Upper lobe of left lung (tissue), 6 donors: ENCODE results near the gene ST3GAL3. TPM values are rescaled to one million over a fixed set of nuclear protein-coding genes. Genes with fewer than 3 reads are reported as not detected.

Source experiments
- ATAC-seq, 2 donors: fragments of 200-7000 bp; cut with Tn5 transposase; one replicate each; pipeline ENCODE4 v1.9.1; 2022; ENCODE audit warnings: mild to moderate bottlenecking in 2 of 2, moderate library complexity in 2 of 2; ENCODE audit not compliant: low FRiP score in 2 of 2
- DNase-seq, 2 donors: peaks; one replicate each; pipeline ENCODE4 v3.0.0-alpha.2; 2019 to 2020
- H3K27ac ChIP-seq, 4 donors: fragments of 200-600 bp; sonication (generic); one replicate each; pipeline ENCODE4 v1.5.1; 2016 to 2019
- H3K27me3 ChIP-seq, 4 donors: fragments of 200-600 bp; sonication (generic); one replicate each; pipeline ENCODE4 v1.5.1; 2017 to 2019
- H3K36me3 ChIP-seq, 4 donors: fragments of 200-600 bp; sonication (generic); one replicate each; pipeline ENCODE4 v1.5.1; 2016 to 2019
- H3K4me1 ChIP-seq, 4 donors: fragments of 200-600 bp; sonication (generic); one replicate each; pipeline ENCODE4 v1.5.1; 2018 to 2019
- H3K4me3 ChIP-seq, 4 donors: fragments of 200-600 bp; sonication (generic); one replicate each; pipeline ENCODE4 v1.5.1; 2017 to 2019; ENCODE audit warnings: mild to moderate bottlenecking in 2 of 4, moderate library complexity in 1 of 4
- H3K9me3 ChIP-seq, 4 donors: fragments of 200-600 bp; sonication (generic); one replicate each; pipeline ENCODE4 v1.5.1; 2018 to 2019
- CTCF ChIP-seq, 6 experiments: fragments of 450-650 bp in 4 of 6; fragments of 200-600 bp in 2 of 6; sonication (generic) in 2 of 6; IDR thresholded peaks; one replicate each; pipeline ENCODE4 v1.5.1; 2016 to 2019; ENCODE audit warnings: antibody characterized with exemption in 6 of 6
- EP300 ChIP-seq, 4 donors: sonication (generic); formaldehyde crosslinking; IDR thresholded peaks; one replicate each; pipeline ENCODE4 v1.5.1; 2017; ENCODE audit warnings: antibody characterized with exemption in 4 of 4, control low read depth in 2 of 4
- POLR2A ChIP-seq, 4 donors: fragments of 450-650 bp; IDR thresholded peaks; one replicate each; pipeline ENCODE4 v1.5.1; 2016 to 2017; ENCODE audit warnings: antibody characterized with exemption in 4 of 4, mild to moderate bottlenecking in 2 of 4
- POLR2AphosphoS5 ChIP-seq, 2 donors: sonication (generic); formaldehyde crosslinking; IDR thresholded peaks; one replicate each; pipeline ENCODE4 v1.5.1; 2017; ENCODE audit warnings: antibody characterized with exemption in 2 of 2
- WGBS, 2 donors: methylation state at CpG; one replicate each; pipeline ENCODE4 v1.1.5; 2017 to 2018; 5-methylcytosine and 5-hydroxymethylcytosine counted together
- total RNA-seq, 6 donors: library from RNA; depleted of rRNA in 4 of 6; stranded (reverse); fragments of >200 nt in 4 of 6; gene quantifications; one replicate each; pipeline versions ENCODE4 v1.1.0 to v1.2.1, GENCODE V29; 2016 to 2021
- donor health status: DM: no; HTN: no; CAD: no; lungs with moderate emphysema.
- donor health status: DM: no; HTN: yes; CAD: no; lungs with severe emphysema.

Gene ST3GAL3
- total RNA-seq, 6 donors from 2014 or later, result 14.4 to 46.1 (median 19.2) TPM

GRCh38 chr1:43968348-43968948, 261.1 kb downstream of the ST3GAL3 start:
- peaks cover 8 to 23% (median 10%) of the 10 kb centered on the region in 4 donors for H3K4me1 ChIP-seq
- no peaks in the 10 kb centered on the region for H3K9me3 ChIP-seq
- TF ChIP-seq POLR2AphosphoS5 (IDR thresholded peaks at IDR 0.05) (no peak), EP300 (IDR thresholded peaks at IDR 0.05) (no peak), POLR2A (IDR thresholded peaks at IDR 0.05) (no peak), CTCF (IDR thresholded peaks at IDR 0.05) (no peak)
- H3K27me3 ChIP-seq, result no peaks in the 10 kb centered on the region
- no peak overlapping the region for H3K27ac ChIP-seq
- DNase-seq (no peak), ATAC-seq (no peak)
- 81 to 86% methylated on average over 6 of the region's 6 CpGs for WGBS, 2 donors
- no peak overlapping the region for H3K4me3 ChIP-seq
- peaks cover 0 to 37% (median 18%) of the 10 kb centered on the region in 4 donors for H3K36me3 ChIP-seq

GRCh38 chr1:43969416-43969745, 262.0 kb downstream of the ST3GAL3 start:
- no peaks in the 10 kb centered on the region for H3K27me3 ChIP-seq
- WGBS, 2 donors, result 56 to 62% methylated on average over 7 of the region's 7 CpGs
- TF ChIP-seq CTCF (IDR thresholded peaks at IDR 0.05) (no peak), POLR2AphosphoS5 (IDR thresholded peaks at IDR 0.05) (no peak), EP300 (IDR thresholded peaks at IDR 0.05) (no peak), POLR2A (IDR thresholded peaks at IDR 0.05) (no peak)
- DNase-seq (no peak), ATAC-seq (no peak)
- peaks cover 14 to 29% (median 16%) of the 10 kb centered on the region in 4 donors for H3K4me1 ChIP-seq
- no peaks in the 10 kb centered on the region for H3K9me3 ChIP-seq
- H3K4me3 ChIP-seq, result peak overlapping the region in 3 of 4 donors; percentile 71 to 93 (median 88)
- H3K27ac ChIP-seq, result no peak overlapping the region
- peaks cover 0 to 30% (median 15%) of the 10 kb centered on the region in 4 donors for H3K36me3 ChIP-seq

GRCh38 chr1:43969746-43970466, 262.6 kb downstream of the ST3GAL3 start, which contains the start of gene DPH2:
TSS of gene DPH2 (plus strand) at chr1:43970010. CDS start at chr1:43970176, 166 bp downstream.
- peak within 1 kb of the TSS; percentile 71 to 93 (median 90) for H3K4me3 ChIP-seq
- DNase-seq (peak; percentile 93 to 98), ATAC-seq (peak; percentile 95)
- peaks cover 0 to 29% (median 15%) of the 10 kb centered on the region in 4 donors for H3K36me3 ChIP-seq
- 1% methylated on average over 31 to 43 of the region's 47 CpGs for WGBS, 2 donors
- H3K4me1 ChIP-seq, result peaks cover 14 to 30% (median 16%) of the 10 kb centered on the region in 4 donors
- peak in 1 of 2 donors; percentile 35 for TF ChIP-seq POLR2AphosphoS5 (IDR thresholded peaks at IDR 0.05)
- peak in 1 of 4 donors; percentile 45 for TF ChIP-seq POLR2A (IDR thresholded peaks at IDR 0.05)
- TF ChIP-seq EP300 (IDR thresholded peaks at IDR 0.05), result no peak
- TF ChIP-seq CTCF (IDR thresholded peaks at IDR 0.05), result peak in 5 of 6 experiments; percentile 22 to 36 (median 33)
- no peaks in the 10 kb centered on the region for H3K27me3 ChIP-seq
- no peaks in the 10 kb centered on the region for H3K9me3 ChIP-seq
- H3K27ac ChIP-seq, result peak within 1 kb of the TSS; percentile 16 to 27 (median 22)

GRCh38 chr1:43970502-43970901, 263.2 kb downstream of the ST3GAL3 start:
- 48 to 58% methylated on average over 4 to 5 of the region's 5 CpGs for WGBS, 2 donors
- H3K27ac ChIP-seq, result peak overlapping the region in 2 of 4 donors; percentile 24 to 27
- H3K9me3 ChIP-seq, result no peaks in the 10 kb centered on the region
- no peak for ATAC-seq
- peak overlapping the region; percentile 71 to 93 (median 90) for H3K4me3 ChIP-seq
- TF ChIP-seq POLR2AphosphoS5 (IDR thresholded peaks at IDR 0.05), result no peak
- no peak for TF ChIP-seq CTCF (IDR thresholded peaks at IDR 0.05)
- no peak for TF ChIP-seq POLR2A (IDR thresholded peaks at IDR 0.05)
- no peak for TF ChIP-seq EP300 (IDR thresholded peaks at IDR 0.05)
- peaks cover 0 to 29% (median 15%) of the 10 kb centered on the region in 4 donors for H3K36me3 ChIP-seq
- no peaks in the 10 kb centered on the region for H3K27me3 ChIP-seq
- H3K4me1 ChIP-seq, result peaks cover 16 to 33% (median 18%) of the 10 kb centered on the region in 4 donors
- no peak for DNase-seq
